NCI-H1694 (cell line): ENCODE measurements around the gene TAS2R13.

Experiments used
- DNase-seq: peaks from one replicate; lab custom pipeline; 2025; lab: John Stamatoyannopoulos, UW

TAS2R13 gene, protein sequence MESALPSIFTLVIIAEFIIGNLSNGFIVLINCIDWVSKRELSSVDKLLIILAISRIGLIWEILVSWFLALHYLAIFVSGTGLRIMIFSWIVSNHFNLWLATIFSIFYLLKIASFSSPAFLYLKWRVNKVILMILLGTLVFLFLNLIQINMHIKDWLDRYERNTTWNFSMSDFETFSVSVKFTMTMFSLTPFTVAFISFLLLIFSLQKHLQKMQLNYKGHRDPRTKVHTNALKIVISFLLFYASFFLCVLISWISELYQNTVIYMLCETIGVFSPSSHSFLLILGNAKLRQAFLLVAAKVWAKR

GRCh38 chr12:10909462-10909861, at the start of gene TAS2R13:
TSS of gene TAS2R13 (minus strand) at chr12:10909562. CDS start at chr12:10909298, 264 bp downstream.
- no peak for DNase-seq

DNA sequence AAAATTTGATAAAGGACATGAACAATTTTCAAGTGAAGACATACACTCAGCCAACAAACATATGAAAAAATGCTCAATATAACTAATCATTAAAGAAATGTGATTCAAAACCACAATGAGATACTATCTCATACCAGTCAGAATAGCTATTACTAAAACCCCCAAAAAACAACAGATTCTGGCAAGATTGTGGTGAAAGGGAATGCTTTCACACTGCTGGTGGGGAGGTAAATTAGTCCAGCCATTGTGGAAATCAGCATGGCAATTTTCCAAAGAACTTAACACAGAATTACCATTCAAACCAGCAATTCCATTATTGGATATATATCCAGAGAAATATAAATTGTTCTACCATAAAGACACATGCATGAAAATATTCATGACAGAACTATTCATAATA, 48.4 kb upstream of the TAS2R13 start:
- DNase-seq, result no peak

- DNase-seq, result no peak
These were observed 46.7 kb upstream of the TAS2R13 start for GRCh38 chr12:10956085-10956484.

DNA sequence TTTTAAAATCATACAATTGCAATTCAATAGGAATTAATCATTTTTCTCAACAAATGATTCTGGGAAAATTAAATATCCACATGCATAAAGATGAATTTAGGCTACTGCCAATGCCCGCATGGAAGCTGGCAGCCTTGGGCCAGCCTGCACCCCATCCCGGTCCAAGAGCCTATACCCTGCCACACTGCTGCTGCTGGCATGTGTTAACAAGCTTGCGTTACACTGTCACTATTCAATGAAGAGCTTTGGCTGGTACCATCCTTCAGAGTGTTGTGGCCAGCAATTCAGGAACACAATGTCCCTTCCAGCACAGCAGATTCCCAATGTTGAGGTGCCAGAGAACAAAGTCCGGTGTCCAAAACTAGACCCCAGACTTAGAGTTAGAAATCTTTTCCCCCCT, 43.3 kb upstream of the TAS2R13 start:
- DNase-seq, result no peak

- no peak for DNase-seq
These were observed 33.8 kb upstream of the TAS2R13 start for GRCh38 chr12:10943167-10943566.

- no peak for DNase-seq
These were observed 32.7 kb upstream of the TAS2R13 start for GRCh38 chr12:10941916-10942607.

DNA sequence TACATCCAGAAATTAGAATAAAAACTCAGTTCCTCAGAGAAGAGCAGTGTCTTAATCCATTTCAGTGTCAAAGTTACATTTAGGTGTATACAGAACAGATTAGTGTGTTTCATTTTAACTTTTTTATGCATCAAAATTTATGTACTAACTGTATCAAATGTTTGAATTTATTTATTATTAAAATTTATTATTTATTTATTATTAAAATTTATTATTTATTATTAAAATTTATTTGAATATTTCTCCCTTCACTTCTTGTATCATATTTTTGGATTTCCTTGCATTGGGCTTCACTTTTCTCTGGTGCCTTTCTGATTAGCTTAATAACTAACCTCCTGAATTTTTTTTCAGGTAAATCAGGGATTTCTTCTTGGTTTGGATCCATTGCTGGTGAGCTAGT, 32.0 kb upstream of the TAS2R13 start:
- DNase-seq, result no peak

GRCh38 chr12:10940389-10940788, 31.0 kb upstream of the TAS2R13 start:
- no peak for DNase-seq

GRCh38 chr12:10939163-10939562, 29.8 kb upstream of the TAS2R13 start, which contains the start of gene TAS2R14:
TSS of gene TAS2R14 (minus strand) at chr12:10939263. CDS start at chr12:10939207, 56 bp downstream.
- no peak for DNase-seq

GRCh38 chr12:10936506-10936905, 27.1 kb upstream of the TAS2R13 start:
- DNase-seq, result no peak

- no peak for DNase-seq
These were observed 19.5 kb upstream of the TAS2R13 start, which contains the start of gene PRH2 for GRCh38 chr12:10928746-10929286. TSS of gene PRH2 (plus strand) at chr12:10929236. CDS start at chr12:10929274, 38 bp downstream.

DNA sequence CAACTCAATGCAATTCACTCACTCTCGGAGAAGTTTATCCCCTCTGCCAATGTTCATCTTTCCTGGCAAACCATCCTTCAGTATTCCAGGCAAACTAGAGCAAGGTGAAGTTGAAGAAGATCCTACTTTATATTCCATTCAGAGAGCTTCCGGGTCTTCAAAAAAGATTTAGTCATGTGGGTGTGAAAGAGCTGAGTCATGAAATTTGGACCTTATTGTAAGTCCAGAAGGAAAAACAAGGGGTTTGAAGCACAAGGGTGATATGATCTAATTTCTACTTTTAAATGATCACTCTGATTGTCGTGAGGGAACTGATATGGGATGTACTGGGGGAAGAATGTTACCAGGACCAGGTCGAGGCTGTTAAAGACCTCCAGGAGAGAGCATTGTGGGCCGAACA, 16.9 kb upstream of the TAS2R13 start:
- DNase-seq, result no peak

DNA sequence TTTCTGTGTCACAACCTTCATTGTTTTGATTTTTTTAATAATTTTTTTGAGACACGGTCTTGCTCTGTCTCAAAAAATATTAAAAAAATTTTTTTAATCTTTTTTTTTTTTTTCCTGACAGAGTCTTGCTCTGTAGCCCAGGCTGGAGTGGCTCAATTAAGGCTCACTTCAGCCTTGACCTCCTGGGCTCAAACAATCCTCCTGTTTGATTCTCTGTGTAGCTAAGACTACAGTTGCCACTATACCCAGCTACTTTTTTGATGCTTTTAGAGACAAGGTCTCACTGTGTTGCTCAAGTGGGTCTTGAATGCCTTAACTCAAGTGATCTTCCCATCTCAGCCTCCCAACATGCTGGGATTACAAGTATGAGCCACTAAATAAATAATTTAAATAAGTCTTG, 10.4 kb upstream of the TAS2R13 start:
- no peak for DNase-seq

- DNase-seq, result no peak
These were observed 1.0 kb upstream of the TAS2R13 start for GRCh38 chr12:10910380-10910779.

- DNase-seq, result no peak
These were observed 4.7 kb downstream of the TAS2R13 start for GRCh38 chr12:10904686-10905085.

DNA sequence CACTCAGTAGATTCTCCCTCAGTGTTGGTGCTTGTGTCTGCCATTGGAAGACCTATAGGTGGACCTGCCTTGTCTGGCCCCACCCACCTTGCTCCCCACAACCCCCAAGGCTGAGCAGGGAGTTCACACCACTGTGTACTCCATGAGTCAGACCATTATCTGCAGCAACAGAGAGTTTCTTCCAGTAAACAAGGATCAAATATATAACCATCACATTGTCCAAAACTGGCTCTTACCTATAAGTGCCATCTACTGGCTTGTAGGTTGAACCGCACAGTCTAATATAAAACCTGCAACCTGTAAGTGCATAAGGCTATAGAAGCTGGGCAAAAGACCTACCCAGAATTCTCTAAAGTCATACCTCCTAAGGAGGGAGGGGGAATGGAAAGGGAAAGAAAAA, 7.9 kb downstream of the TAS2R13 start:
- no peak for DNase-seq

- no peak for DNase-seq
These were observed 8.4 kb downstream of the TAS2R13 start for GRCh38 chr12:10900972-10901371.

DNA sequence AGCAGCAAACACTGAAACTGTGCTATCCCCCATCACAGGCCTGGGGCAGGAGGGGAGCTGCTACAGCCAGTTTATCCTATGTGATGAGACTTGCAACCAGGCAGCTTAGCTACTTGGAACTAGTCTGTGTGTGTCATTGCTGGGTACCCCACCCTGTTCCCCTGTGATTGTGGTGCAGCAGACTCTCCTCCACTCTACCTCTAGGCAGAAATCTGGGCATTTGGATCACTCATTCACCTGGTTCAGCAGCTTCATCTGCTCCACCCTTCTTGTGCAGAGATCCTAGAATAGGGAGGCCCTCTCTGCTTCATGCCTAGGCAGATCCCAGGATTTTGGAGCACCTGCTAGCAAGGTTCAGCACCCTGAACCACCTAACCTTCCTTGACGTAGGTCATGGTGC, 8.8 kb downstream of the TAS2R13 start:
- no peak for DNase-seq

DNA sequence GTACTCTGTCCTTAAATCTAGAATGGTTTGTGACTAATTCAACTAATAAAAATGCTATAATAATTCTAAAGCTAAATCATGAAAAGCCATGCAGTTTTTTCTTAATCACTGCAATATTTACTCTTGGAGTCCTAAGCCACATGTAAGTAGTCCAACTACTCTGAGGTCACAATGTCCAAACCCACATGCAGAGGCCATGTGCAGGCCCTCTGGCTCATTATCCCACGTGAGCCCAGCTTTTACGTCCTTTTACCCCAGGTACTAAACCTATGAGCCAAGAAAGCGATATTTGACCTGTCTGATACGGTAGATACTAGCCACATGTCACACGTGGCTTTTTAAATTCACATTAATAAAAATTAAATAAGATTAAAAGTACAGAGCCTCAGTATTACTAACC, 12.5 kb downstream of the TAS2R13 start:
- DNase-seq, result no peak

DNA sequence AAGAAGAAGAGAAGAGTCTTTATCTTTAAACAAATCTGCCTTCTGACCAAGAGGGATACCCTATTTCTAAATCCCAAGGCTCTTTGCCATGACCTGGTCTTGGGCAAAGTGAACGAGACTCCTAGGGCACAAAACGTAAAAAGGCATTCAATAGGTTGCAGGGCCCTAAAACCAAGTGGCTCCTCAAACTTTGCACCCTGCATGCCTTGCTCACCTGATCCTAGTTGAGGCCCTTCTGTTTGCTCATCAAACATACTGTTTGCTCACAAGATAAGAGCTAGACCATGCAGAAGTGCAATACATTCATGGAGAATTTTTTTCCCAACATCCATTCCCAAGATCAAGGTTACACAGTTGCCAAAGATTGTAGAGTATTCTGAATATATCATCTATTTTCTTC, 17.4 kb downstream of the TAS2R13 start:
- no peak for DNase-seq

DNA sequence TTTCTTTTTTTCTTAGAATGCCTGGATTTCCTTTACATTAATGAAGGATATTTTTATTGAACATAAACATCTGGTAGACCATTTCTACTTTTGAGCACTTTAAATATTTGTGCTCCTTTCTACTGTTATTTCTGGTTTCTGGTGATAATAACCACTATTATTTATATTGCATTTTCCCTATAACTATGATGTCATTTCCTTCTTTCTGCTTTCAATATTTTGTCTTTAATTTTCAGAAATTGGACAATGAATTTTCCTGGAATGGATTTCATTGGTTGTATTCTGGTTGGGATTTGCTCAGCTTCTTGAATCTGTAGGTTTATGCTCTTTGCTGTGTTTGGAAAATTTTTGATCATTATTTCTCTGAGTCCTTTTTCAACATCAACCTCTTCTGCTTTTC, 20.1 kb downstream of the TAS2R13 start:
- no peak for DNase-seq

- no peak for DNase-seq
These were observed 25.2 kb downstream of the TAS2R13 start, which contains the start of gene PRH1 for GRCh38 chr12:10884086-10884725. TSS of gene PRH1 (minus strand) at chr12:10884255. CDS start at chr12:10884217, 38 bp downstream.

DNA sequence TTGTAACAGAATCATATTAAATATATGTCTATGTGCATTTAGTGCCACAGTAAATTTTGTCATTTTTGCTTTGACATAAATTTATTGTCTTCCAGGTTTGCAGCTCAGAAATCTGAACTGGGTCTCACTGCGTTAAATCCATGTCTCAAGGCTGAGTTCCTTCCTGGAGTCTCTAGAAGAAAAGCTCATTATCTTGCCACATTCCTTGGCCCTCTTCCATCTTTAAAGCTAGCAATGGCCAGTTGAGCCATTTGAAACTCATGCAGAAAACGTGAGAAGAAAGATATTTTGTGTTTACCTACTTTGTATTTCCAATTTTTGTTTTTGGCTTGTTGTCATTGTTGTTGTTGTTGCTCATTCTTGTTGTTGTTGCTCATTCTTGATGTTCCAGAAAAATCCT, 36.0 kb downstream of the TAS2R13 start:
- DNase-seq, result no peak
